HG03571 (cell line): ENCODE data around the gene JSRP1.
"Not testable (repeated sequence)": the region's sequence is repeated elsewhere in the genome, so short reads cannot be mapped to it uniquely, and the experiment has no call there.

Source experiments
- ATAC-seq: cut with Tn5 transposase; IDR thresholded peaks from one replicate; pipeline ENCODE4 v1.9.1; 2021; ENCODE audit not compliant: unreplicated experiment

Gene JSRP1

GRCh38 chr19:2282062-2282861 lies 26.0 kb upstream of the JSRP1 start, which contains the start of gene PEAK3:
Gene PEAK3 (minus strand): TSS chr19:2282175. CDS start chr19:2280931, 1,244 bp downstream.
- no peak for ATAC-seq

GRCh38 chr19:2281265-2282061 lies 25.2 kb upstream of the JSRP1 start:
- ATAC-seq, result not testable (repeated sequence)

- ATAC-seq, result no peak
Observed at GRCh38 chr19:2280633-2281264, 24.5 kb upstream of the JSRP1 start.

- no peak for ATAC-seq
Observed at GRCh38 chr19:2278459-2279158, 22.4 kb upstream of the JSRP1 start.

GRCh38 chr19:2277138-2277537 lies 20.9 kb upstream of the JSRP1 start:
- no peak for ATAC-seq

- ATAC-seq, result no peak
Observed at GRCh38 chr19:2276429-2276986, 20.3 kb upstream of the JSRP1 start.

- no peak for ATAC-seq
Observed at GRCh38 chr19:2275588-2276428, 19.6 kb upstream of the JSRP1 start.

GRCh38 chr19:2274931-2275535 lies 18.8 kb upstream of the JSRP1 start:
- no peak for ATAC-seq

GRCh38 chr19:2274185-2274711 lies 18.0 kb upstream of the JSRP1 start:
- no peak for ATAC-seq

GRCh38 chr19:2273356-2274184 lies 17.4 kb upstream of the JSRP1 start:
- ATAC-seq, result no peak

- no peak for ATAC-seq
Observed at GRCh38 chr19:2271234-2272103, 15.3 kb upstream of the JSRP1 start.

GRCh38 chr19:2270423-2271233 lies 14.4 kb upstream of the JSRP1 start:
- ATAC-seq, result no peak

- no peak for ATAC-seq
Observed at GRCh38 chr19:2270157-2270422, 13.9 kb upstream of the JSRP1 start.

- ATAC-seq, result peak; percentile 39
Observed at GRCh38 chr19:2269244-2270156, 13.3 kb upstream of the JSRP1 start.

GRCh38 chr19:2268861-2269243 lies 12.6 kb upstream of the JSRP1 start:
- no peak for ATAC-seq

- no peak for ATAC-seq
Observed at GRCh38 chr19:2268480-2268830, 12.2 kb upstream of the JSRP1 start.
